ENCODE measurements around the gene KCNIP2. TPM values are rescaled to one million over a fixed set of nuclear protein-coding genes. Genes with fewer than 3 reads are reported as not detected.

KCNIP2 gene
- total RNA-seq, 4 donors from 2014 or later: 1.0 to 3.5 (median 1.4) TPM

DNA sequence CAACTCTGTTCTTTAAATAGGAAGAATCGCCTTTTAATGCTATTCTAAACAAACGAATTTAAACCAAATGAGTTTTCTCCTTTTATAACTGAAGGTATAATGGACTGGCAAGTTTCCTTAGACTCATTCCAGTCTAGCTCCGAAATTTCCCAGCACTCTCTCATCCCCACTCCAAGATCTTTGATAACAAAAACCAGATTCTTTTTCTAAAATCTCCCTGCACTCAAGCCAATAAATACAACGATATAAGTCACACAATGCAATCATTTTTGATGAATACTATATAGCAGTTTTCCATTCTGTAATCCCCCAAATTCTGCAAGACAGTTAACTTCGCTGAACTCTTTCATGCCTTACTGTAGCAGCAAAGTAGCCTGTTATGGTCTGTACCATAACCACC is 27.2 kb downstream of the KCNIP2 start:
- Histone ChIP-seq H3K27me3 (no peaks in the 10 kb centered on the region), H3K4me1 (peaks cover 22 to 25% of the 10 kb centered on the region in 2 donors), H3K36me3 (no peaks in the 10 kb centered on the region), H3K9me3 (no peaks in the 10 kb centered on the region), H3K27ac (no peak overlapping the region), H3K4me3 (replicated peaks in 1 of 3) (peak overlapping the region in 2 of 3 donors; percentile 9 to 84)
- WGBS, 2 donors: 2 to 3% methylated on average over 5 of the region's 5 CpGs
- intact Hi-C loops (cut with DNase I): no loop called here
- TF ChIP-seq CTCF (IDR thresholded peaks at IDR 0.05) (no peak), POLR2A (IDR thresholded peaks at IDR 0.05) (no peak)
- DNase-seq: no peak

GRCh38 chr10:101814466-101815071 is 29.0 kb downstream of the KCNIP2 start:
- H3K27ac ChIP-seq: no peak overlapping the region
- 55 to 58% methylated on average over 8 of the region's 8 CpGs for WGBS, 2 donors
- no peaks in the 10 kb centered on the region for H3K27me3 ChIP-seq
- H3K4me1 ChIP-seq: peaks cover 22 to 25% of the 10 kb centered on the region in 2 donors
- peaks cover 6 to 12% of the 10 kb centered on the region in 2 donors for H3K36me3 ChIP-seq
- intact Hi-C loops (cut with DNase I): no loop called here
- no peak for TF ChIP-seq CTCF (IDR thresholded peaks at IDR 0.05)
- TF ChIP-seq POLR2A (IDR thresholded peaks at IDR 0.05): no peak
- H3K4me3 ChIP-seq (replicated peaks in 1 of 3): peak overlapping the region in 1 of 3 donors; percentile 84
- H3K9me3 ChIP-seq: no peaks in the 10 kb centered on the region
- no peak for DNase-seq

- Histone ChIP-seq H3K4me3 (replicated peaks in 1 of 3) (no peak overlapping the region), H3K36me3 (peaks cover 19 to 22% of the 10 kb centered on the region in 2 donors), H3K27ac (no peak overlapping the region), H3K9me3 (no peaks in the 10 kb centered on the region), H3K4me1 (peaks cover 18 to 25% of the 10 kb centered on the region in 2 donors), H3K27me3 (no peaks in the 10 kb centered on the region)
- WGBS, 2 donors: 92 to 96% methylated on average over 4 of the region's 4 CpGs
- TF ChIP-seq POLR2A (IDR thresholded peaks at IDR 0.05): no peak
- TF ChIP-seq CTCF (IDR thresholded peaks at IDR 0.05): no peak
- intact Hi-C loops (cut with DNase I): no loop called here
- DNase-seq: no peak
Measured at GRCh38 chr10:101812606-101813005, 31.0 kb downstream of the KCNIP2 start.

- no peak for DNase-seq
- no peak overlapping the region for H3K4me3 ChIP-seq (replicated peaks in 1 of 3)
- WGBS, 2 donors: 76 to 92% methylated on average over 1 of the region's 1 CpG
- H3K9me3 ChIP-seq: no peaks in the 10 kb centered on the region
- intact Hi-C loops (cut with DNase I): no loop called here
- no peak for TF ChIP-seq CTCF (IDR thresholded peaks at IDR 0.05)
- TF ChIP-seq POLR2A (IDR thresholded peaks at IDR 0.05): no peak
- no peaks in the 10 kb centered on the region for H3K4me1 ChIP-seq
- H3K36me3 ChIP-seq: peaks cover 67 to 72% of the 10 kb centered on the region in 2 donors
- H3K27me3 ChIP-seq: no peaks in the 10 kb centered on the region
- H3K27ac ChIP-seq: no peak overlapping the region
Measured at GRCh38 chr10:101807158-101807557, 36.4 kb downstream of the KCNIP2 start.

DNA sequence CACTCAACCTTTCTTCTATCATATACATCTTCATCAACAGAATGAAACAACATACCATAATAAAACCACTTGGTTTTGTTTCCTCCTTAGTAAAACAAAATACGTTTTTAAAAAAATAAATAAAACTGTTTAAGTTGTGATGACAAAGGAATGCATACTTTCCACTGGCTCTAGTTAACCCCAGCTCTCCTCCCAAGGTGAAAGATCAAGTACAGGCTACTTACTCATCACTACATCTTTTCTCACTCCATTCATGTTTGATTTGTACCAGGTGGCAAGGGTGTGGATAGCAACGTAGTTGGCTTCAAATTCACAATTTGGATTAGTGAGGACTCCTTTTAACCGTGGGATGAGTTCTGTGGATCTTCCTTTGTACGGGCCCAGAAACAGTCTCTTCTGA is 40.1 kb downstream of the KCNIP2 start:
- Histone ChIP-seq H3K36me3 (peaks cover 81 to 89% of the 10 kb centered on the region in 2 donors), H3K4me3 (replicated peaks in 1 of 3) (no peak overlapping the region), H3K27me3 (no peaks in the 10 kb centered on the region), H3K9me3 (no peaks in the 10 kb centered on the region), H3K4me1 (no peaks in the 10 kb centered on the region), H3K27ac (no peak overlapping the region)
- TF ChIP-seq POLR2A (IDR thresholded peaks at IDR 0.05): no peak
- TF ChIP-seq CTCF (IDR thresholded peaks at IDR 0.05): no peak
- WGBS, 2 donors: 78 to 89% methylated on average over 4 of the region's 4 CpGs
- DNase-seq: no peak
- intact Hi-C loops (cut with DNase I): no loop called here
